Astrocyte of the hippocampus (primary cell): ENCODE results near the gene NTNG1.
"Not testable (repeated sequence)": the region's sequence is repeated elsewhere in the genome, so short reads cannot be mapped to it uniquely, and the experiment has no call there.

Experiments
- DNase-seq: peaks from one replicate; pipeline ENCODE4 v3.0.0; 2011; ENCODE audit warnings: low read depth, low spot score

The NTNG1 gene

GRCh38 chr1:107196973-107197562 is 56.2 kb downstream of the NTNG1 start:
- no peak for DNase-seq

- DNase-seq, result peak; percentile 48
These were observed 57.7 kb downstream of the NTNG1 start for GRCh38 chr1:107198561-107198960.

DNA sequence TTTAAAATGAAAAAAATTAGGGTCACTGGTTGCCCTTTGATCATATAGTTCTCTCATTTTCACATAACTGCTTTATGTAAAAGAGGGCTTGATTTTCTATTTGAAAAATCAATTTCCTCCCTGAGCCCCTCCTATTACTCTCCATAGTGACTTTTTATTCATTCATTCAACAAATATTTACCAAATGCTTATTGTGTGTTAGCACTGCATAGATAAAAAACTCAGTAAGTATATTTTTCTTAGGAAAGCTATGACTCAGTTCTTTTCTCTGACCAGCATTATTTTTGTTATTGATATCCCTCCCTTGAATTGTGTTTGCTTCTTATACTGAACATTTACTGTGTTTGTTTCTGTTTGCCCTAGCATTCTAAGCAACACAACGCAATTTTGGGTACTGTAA is 59.8 kb downstream of the NTNG1 start:
- no peak for DNase-seq

DNA sequence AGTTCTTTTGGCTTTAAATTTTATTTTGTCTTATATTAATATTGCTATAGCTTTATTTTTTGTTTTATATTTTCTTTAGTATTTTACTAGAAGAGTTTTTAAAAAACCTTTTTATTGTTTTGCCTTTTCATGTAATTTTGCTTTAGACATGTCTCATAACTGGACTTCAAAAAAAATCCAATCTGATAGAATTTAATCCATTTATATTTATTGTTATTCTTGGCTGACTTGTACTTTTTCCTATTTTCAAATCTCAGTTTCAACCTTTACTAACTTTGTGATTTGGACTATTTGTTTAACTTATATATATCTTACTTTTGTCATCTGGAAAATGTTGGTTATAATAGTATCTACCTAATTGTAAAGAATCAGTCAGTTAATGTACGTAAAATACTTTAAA is 61.2 kb downstream of the NTNG1 start:
- no peak for DNase-seq

GRCh38 chr1:107213225-107213624 is 72.4 kb downstream of the NTNG1 start:
- DNase-seq, result no peak

- peak; percentile 87 for DNase-seq
These were observed 79.2 kb downstream of the NTNG1 start for GRCh38 chr1:107220036-107220435.

GRCh38 chr1:107225706-107226105 is 84.9 kb downstream of the NTNG1 start:
- no peak for DNase-seq

- no peak for DNase-seq
These were observed 88.0 kb downstream of the NTNG1 start for GRCh38 chr1:107228704-107229371.

DNA sequence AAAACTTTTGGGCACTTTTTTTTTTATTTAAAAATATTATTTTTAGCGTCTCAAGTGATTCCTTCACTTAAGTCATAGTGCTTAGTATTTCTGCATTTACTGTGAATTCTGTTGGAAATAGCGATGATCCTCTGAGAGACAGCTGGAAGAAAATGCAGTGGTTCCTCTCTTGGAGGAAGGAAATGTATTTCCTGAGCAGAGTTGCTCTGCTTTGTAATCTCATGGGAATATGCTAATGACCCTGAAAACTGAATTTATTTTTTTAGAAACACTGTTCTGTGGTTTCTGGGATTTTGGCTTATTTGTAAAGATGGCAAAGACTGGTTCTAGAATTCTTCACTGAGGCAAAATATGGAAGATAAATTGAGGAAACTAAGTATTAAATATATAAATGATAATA is 88.9 kb downstream of the NTNG1 start:
- DNase-seq, result no peak

DNA sequence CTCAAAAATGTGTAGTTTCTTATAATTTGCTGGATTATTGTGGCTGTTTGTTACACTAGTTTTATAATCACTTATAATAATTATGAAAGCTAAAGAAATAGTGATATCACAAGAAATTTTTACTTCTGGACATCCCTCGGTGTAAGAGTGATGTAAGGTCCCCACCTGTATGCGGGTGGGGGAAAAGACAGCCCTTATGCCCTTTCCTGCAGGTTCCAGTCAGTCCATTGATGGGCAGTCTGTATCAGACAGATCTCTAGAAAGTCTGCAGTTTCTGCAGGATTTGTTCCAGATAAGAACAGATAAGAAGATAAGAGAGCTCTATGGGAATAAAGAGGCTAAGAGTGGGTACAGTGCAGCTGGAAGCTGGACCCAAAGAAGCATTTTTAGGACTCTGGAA is 89.3 kb downstream of the NTNG1 start:
- no peak for DNase-seq

GRCh38 chr1:107231291-107231690 is 90.5 kb downstream of the NTNG1 start:
- no peak for DNase-seq

DNA sequence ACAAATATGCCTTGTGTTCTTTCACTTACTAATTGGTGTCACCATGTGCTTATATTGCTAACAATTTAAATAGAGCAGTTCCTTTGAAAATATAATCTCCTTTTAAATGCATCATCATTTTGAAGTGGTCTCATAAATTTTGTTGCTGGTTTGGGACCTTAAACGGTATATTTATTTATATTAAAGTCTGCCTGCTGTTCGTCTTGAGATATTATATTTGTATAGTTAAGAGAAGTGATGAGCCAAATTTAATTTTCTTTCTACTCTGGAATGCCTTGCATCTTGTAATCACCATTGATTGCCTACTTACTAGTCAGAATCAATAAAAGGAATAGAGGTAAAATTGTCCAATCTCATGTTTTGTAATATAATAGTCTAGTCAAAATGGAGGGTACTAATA is 91.6 kb downstream of the NTNG1 start:
- DNase-seq, result no peak

- not testable (repeated sequence) for DNase-seq
These were observed 95.9 kb downstream of the NTNG1 start for GRCh38 chr1:107236760-107237159.

DNA sequence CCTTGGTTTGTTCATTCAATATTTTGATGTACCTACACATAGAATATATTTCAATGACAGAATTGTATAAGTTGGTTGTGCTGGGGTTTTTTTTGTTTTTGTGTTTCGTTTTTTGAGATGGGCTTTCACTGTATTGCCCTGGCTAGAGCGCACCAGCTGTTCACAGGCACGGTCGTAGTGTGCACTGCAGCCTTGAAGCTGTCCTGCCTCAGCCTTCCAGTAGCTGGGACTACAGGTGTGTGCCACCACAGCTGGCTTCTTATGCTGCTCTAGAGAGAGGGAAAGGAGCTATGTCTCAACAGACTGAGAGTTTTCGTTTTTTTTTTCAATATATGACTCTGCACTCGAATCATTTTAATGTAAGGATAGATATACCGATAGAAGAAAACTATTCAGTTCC is 102.6 kb downstream of the NTNG1 start:
- DNase-seq, result no peak

DNA sequence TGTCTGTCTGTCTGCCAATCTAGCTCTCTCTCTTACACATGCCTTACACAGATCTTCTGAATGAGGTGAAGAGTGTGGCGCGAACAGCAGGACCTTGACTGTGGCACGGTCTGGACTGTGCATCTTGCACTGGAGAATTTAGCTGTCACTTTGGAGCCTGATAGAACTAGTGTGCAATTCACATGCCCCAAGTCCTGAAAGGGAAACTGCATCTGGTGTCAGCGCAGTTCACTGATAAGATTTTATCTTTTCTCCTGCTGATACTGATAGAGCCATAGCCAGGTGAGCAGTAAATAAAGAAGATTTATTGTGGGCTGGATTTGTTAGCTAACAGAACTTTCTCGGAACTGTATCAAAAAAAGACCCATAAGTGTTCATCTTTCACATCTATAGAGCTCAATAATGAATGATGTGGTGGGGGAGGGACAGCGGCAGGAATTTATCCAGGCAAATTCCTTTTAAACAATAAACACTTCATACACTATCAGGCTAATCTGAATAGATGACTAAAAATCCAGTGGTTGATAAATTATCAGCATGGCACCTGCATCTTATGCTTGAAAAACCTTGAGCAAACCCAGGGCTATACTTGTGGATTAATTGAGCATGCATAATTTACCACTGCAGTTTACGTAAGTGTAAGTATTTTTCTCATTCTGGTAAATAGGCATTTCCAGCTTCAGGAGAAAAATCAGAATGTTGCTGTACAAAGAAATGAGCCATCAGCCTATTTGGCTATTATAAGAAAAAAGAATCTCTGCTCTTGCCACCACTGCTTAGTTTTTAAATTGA is 104.1 kb downstream of the NTNG1 start:
- no peak for DNase-seq

DNA sequence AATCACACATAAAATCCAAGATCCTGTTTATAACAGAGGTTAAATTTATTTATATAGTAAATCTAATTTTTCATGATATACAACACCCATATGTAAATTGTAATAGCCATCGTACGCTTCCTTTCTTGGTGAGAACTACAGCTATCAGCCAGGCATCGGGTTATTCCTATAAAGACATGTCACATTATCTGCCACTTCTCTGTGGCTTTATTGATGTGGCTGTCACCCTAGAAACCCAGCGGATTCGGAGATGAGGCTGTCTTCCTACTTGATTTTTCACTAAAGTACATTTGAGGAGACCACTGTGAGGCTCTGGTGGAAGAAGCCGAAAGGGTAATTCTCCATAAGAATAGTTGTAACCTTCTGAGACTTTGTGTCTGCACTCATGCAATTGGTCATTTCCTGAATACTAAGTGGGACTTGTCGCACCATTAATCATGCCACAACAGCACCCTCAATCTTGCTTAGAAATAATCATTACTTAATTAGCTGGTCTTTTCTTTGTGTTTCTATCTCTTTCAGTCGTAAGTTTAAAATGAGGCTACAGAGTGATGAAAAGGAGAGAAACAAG is 106.0 kb downstream of the NTNG1 start:
- DNase-seq, result no peak

DNA sequence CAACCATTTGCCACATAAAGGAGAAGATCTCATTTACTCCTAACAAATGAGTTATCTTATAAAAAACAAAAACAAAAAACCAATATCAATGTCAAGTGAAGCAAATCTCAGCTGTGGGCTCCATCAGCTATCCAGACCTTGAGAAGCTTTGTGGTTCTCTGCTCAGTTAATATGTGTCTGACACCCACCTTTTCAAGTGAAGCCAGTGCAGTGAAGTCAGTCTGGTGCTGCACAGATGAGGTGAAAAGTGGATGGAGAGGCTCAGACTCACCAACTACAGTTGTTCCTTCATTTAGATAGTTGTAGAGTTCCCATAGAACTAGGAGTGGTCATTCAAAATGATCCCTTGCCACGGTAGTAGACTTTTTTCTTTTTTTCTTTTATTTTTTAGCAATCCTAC is 106.8 kb downstream of the NTNG1 start:
- DNase-seq, result no peak

- no peak for DNase-seq
These were observed 109.3 kb downstream of the NTNG1 start for GRCh38 chr1:107250169-107250568.

DNA sequence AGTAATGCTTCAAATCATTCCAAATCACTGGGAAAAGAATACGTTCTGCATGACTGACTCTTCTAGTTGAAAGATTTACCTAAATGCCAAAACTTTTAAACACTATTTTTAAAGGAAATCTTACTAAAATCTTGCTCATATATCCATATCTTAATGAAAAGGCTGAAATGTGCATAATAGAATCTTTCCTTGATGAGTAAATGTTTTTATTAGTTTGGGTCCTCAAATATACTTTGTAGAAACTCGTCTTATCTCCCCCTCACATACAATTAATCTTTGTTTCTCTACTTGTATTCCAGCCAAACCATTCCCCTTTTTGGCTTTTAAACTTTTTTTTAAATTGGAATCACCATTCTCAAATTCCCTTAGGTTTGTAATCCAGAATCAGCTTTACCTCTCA is 110.2 kb downstream of the NTNG1 start:
- DNase-seq, result no peak

GRCh38 chr1:107251839-107252238 is 111.0 kb downstream of the NTNG1 start:
- no peak for DNase-seq

DNA sequence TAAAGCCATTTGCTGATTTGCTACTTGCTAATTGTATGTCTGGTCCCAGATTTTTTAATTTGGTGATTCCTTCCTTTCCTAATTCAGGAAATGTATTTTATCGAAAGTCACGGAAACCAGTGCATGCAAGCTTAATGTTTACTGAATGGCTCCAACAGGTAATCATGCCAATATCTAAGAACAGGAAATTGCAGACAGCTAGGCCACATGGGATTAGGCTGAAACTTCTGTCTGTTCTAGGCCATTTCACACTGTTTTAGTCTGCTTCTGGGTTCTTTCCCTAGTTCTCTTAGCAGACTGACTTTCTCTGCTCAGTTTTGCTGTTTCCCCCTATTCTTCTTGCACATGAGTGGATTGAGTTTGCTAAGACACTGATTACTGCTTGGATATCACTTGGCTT is 111.4 kb downstream of the NTNG1 start:
- DNase-seq, result no peak

DNA sequence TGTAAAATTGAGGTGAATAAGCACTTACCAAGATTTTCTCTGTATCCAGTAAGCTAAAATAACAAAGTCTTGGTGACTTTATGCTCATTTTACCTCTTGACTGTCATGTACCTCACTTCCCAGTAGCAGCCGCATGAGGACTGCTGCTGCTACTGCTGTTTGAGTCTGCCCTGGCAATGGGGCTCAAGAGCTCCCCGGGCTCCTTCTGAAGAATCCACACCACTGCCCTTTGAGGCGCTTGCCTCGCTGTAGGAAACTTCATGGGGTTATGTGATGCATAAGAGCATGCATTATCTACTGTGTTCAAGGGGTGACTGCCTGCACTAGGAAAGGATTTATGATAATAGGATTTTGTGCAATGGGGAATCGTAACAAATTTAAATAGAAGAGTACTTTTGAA is 113.5 kb downstream of the NTNG1 start:
- no peak for DNase-seq

GRCh38 chr1:107255469-107255868 is 114.6 kb downstream of the NTNG1 start:
- DNase-seq, result no peak
